WTC11 (cell line): Measurements from ENCODE around the gene ADAMTS5. TPM values are rescaled to one million over a fixed set of nuclear protein-coding genes. Genes with fewer than 3 reads are reported as not detected.
A peak's percentile ranks its signal among the peaks of the same experiment; 100 is the strongest.

Experiments
- ATAC-seq: fragments of 200-7000 bp; cut with Tn5 transposase; 2 replicates; pipeline ENCODE4 v1.10.0; 2021; ENCODE audit warnings: mild to moderate bottlenecking, moderate library complexity
- CTCF ChIA-PET: fragments of 300-600 bp; sonication (Branson Sonifier 250); formaldehyde crosslinking; loops from one replicate; lab custom pipeline; 2021; ENCODE audit warnings: antibody characterized with exemption; lab: Charles Lee
- POLR2A ChIA-PET: fragments of 350-600 bp; sonication (Branson Sonifier 250); formaldehyde crosslinking; loops from one replicate; lab custom pipeline; 2021; ENCODE audit warnings: antibody characterized with exemption; lab: Charles Lee
- DNase-seq: peaks from one replicate; pipeline ENCODE4 v3.0.0; 2021; ENCODE audit warnings: low spot score
- H3K27ac Mint-ChIP-seq: 2 replicates; pipeline ENCODE4 v1.8.0; 2021; ENCODE audit warnings: mixed read lengths
- H3K27me3 Mint-ChIP-seq: 2 replicates; pipeline ENCODE4 v1.8.0; 2021; ENCODE audit warnings: low read depth, mild to moderate bottlenecking, moderate library complexity, mixed read lengths
- H3K36me3 Mint-ChIP-seq: 2 replicates; pipeline ENCODE4 v1.8.0; 2021; ENCODE audit warnings: mixed read lengths
- H3K4me1 Mint-ChIP-seq: 2 replicates; pipeline ENCODE4 v1.8.0; 2022; ENCODE audit warnings: mixed read lengths
- H3K4me3 Mint-ChIP-seq: 2 replicates; pipeline ENCODE4 v1.8.0; 2021; ENCODE audit warnings: mild to moderate bottlenecking, moderate library complexity, mixed read lengths
- H3K9me3 Mint-ChIP-seq: 2 replicates; pipeline ENCODE4 v1.8.0; 2021; ENCODE audit warnings: mixed read lengths
- ATF2 ChIP-seq: sonication (generic); formaldehyde crosslinking; IDR thresholded peaks from 2 replicates; pipeline ENCODE4 v1.8.1; 2022; ENCODE audit warnings: low read depth, missing genetic modification reagents, borderline replicate concordance
- ATF3 ChIP-seq: sonication (generic); formaldehyde crosslinking; conservative IDR thresholded peaks from 2 replicates; pipeline ENCODE4 v1.8.1; 2022; ENCODE audit warnings: mild to moderate bottlenecking, missing genetic modification reagents
- CTCF ChIP-seq: fragments of 200-600 bp; IDR thresholded peaks from 2 replicates; pipeline ENCODE4 v1.8.0; 2022; ENCODE audit warnings: antibody characterized with exemption
- ETV6 ChIP-seq: sonication (generic); formaldehyde crosslinking; IDR thresholded peaks from 2 replicates; pipeline ENCODE4 v1.8.1; 2022; ENCODE audit warnings: mild to moderate bottlenecking, missing genetic modification reagents
- FOXJ3 ChIP-seq: sonication (generic); formaldehyde crosslinking; IDR thresholded peaks from 2 replicates; pipeline ENCODE4 v1.9.0; 2021; ENCODE audit warnings: missing genetic modification reagents, mild to moderate bottlenecking, borderline replicate concordance
- FOXP1 ChIP-seq: sonication (generic); formaldehyde crosslinking; IDR thresholded peaks from 2 replicates; pipeline ENCODE4 v1.8.0; 2022; ENCODE audit warnings: missing genetic modification reagents, mild to moderate bottlenecking, moderate library complexity, borderline replicate concordance
- GTF2I ChIP-seq: fragments of 250-450 bp; sonication (Bioruptor Pico); conservative IDR thresholded peaks from 2 replicates; pipeline ENCODE4 v1.4.0; 2021; ENCODE audit warnings: mild to moderate bottlenecking
- HMGA2 ChIP-seq: fragments of 250-450 bp; sonication (Bioruptor Pico); IDR thresholded peaks from 2 replicates; pipeline ENCODE4 v1.4.0; 2021; ENCODE audit warnings: mild to moderate bottlenecking, moderate library complexity
- USF2 ChIP-seq: sonication (generic); formaldehyde crosslinking; IDR thresholded peaks from 2 replicates; pipeline ENCODE4 v1.8.1; 2023; ENCODE audit warnings: mild to moderate bottlenecking, missing genetic modification reagents, moderate library complexity
- ZNF396 ChIP-seq: fragments of 250-450 bp; sonication (Bioruptor Pico); IDR thresholded peaks from 2 replicates; pipeline ENCODE4 v1.8.0; 2021; ENCODE audit warnings: mild to moderate bottlenecking, moderate library complexity, borderline replicate concordance
- ZNF671 ChIP-seq: fragments of 250-450 bp; sonication (Bioruptor Pico); IDR thresholded peaks from 2 replicates; pipeline ENCODE4 v1.8.0; 2021; ENCODE audit warnings: mild to moderate bottlenecking
- total RNA-seq: library from RNA; stranded (reverse); gene quantifications from 3 replicates; pipeline ENCODE4 v1.2.3, GENCODE V29; 2021
- TF ChIP-seq, protein P1 (sequence below): sonication (generic); formaldehyde crosslinking; IDR thresholded peaks from 2 replicates; pipeline ENCODE4 v1.8.0; 2022; ENCODE audit warnings: mild to moderate bottlenecking, missing genetic modification reagents
- TF ChIP-seq, protein P2 (sequence below): sonication (generic); formaldehyde crosslinking; IDR thresholded peaks from 2 replicates; pipeline ENCODE4 v1.8.0; 2022; ENCODE audit warnings: mild to moderate bottlenecking, missing genetic modification reagents
- TF ChIP-seq, protein P3 (sequence below): sonication (generic); formaldehyde crosslinking; IDR thresholded peaks from 2 replicates; pipeline ENCODE4 v1.8.1; 2023; ENCODE audit warnings: mild to moderate bottlenecking, missing genetic modification reagents, moderate library complexity
- TF ChIP-seq, protein P4 (sequence below): sonication (generic); formaldehyde crosslinking; IDR thresholded peaks from 2 replicates; pipeline ENCODE4 v1.8.0; 2023; ENCODE audit warnings: missing genetic modification reagents
- TF ChIP-seq, protein P5 (sequence below): sonication (generic); formaldehyde crosslinking; IDR thresholded peaks from 2 replicates; pipeline ENCODE4 v1.8.0; 2023; ENCODE audit warnings: missing genetic modification reagents, mild to moderate bottlenecking, borderline replicate concordance
- TF ChIP-seq, protein P6 (sequence below): fragments of 250-450 bp; sonication (Bioruptor Pico); IDR thresholded peaks from 2 replicates; pipeline ENCODE4 v1.8.0; 2021; ENCODE audit warnings: mild to moderate bottlenecking

The ADAMTS5 gene
- total RNA-seq, 1 experiment from 2014 or later: 1.6 TPM

DNA sequence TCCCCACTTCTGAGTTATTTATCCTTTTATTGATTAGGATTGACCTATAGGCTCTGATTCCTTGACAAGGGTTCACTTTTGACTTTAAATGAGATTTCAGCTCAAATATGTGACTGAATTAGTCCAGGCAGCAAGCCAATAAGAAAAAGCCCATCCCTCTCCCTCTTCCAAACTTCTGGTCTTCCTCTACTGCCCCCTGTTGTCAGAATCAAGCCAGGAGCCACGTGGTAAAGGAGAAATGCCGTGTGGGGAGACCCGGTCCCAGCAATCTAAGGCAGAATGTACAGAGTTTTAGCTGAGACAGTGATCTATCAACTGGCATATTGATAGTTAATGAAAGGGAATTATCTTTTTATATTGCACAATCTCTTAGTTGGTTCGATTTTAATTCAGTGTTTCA is 5.2 kb downstream of the ADAMTS5 start:
- H3K9me3 Mint-ChIP-seq: no peaks in the 10 kb centered on the region
- peak; percentile 7 for ATAC-seq
- TF ChIP-seq ATF3 (CRISPR knock-in tag) (no peak), CTCF (peak; percentile 57), GTF2I (CRISPR knock-in tag) (no peak), ETV6 (CRISPR knock-in tag) (no peak), USF2 (peak; percentile 73), ATF2 (no peak), ZNF671 (CRISPR knock-in tag) (no peak)
- TF ChIP-seq, protein P1, sequence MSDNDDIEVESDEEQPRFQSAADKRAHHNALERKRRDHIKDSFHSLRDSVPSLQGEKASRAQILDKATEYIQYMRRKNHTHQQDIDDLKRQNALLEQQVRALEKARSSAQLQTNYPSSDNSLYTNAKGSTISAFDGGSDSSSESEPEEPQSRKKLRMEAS (CRISPR knock-in tag): peak; percentile 74
- TF ChIP-seq, protein P2, sequence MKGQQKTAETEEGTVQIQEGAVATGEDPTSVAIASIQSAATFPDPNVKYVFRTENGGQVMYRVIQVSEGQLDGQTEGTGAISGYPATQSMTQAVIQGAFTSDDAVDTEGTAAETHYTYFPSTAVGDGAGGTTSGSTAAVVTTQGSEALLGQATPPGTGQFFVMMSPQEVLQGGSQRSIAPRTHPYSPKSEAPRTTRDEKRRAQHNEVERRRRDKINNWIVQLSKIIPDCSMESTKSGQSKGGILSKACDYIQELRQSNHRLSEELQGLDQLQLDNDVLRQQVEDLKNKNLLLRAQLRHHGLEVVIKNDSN (CRISPR knock-in tag): peak; percentile 77
- TF ChIP-seq, protein P3, sequence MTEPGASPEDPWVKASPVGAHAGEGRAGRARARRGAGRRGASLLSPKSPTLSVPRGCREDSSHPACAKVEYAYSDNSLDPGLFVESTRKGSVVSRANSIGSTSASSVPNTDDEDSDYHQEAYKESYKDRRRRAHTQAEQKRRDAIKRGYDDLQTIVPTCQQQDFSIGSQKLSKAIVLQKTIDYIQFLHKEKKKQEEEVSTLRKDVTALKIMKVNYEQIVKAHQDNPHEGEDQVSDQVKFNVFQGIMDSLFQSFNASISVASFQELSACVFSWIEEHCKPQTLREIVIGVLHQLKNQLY: no peak
- H3K4me1 Mint-ChIP-seq: peaks cover 29% of the 10 kb centered on the region
- no peaks in the 10 kb centered on the region for H3K36me3 Mint-ChIP-seq
- H3K4me3 Mint-ChIP-seq: no peak overlapping the region
- POLR2A ChIA-PET: interaction anchor here (0.7 kb wide), 1 partner anchor 13 kb away, joined by 3 read pairs; no protein-coding TSS in a partner anchor
- no peak overlapping the region for H3K27ac Mint-ChIP-seq
- peaks cover 24% of the 10 kb centered on the region for H3K27me3 Mint-ChIP-seq
- CTCF ChIA-PET: interaction anchor here (0.6 to 3.0 kb wide), 24 partner anchors 10 to 739 kb away, joined by 3 to 27 read pairs (median 4); no protein-coding TSS in a partner anchor
- DNase-seq: peak; percentile 62

DNA sequence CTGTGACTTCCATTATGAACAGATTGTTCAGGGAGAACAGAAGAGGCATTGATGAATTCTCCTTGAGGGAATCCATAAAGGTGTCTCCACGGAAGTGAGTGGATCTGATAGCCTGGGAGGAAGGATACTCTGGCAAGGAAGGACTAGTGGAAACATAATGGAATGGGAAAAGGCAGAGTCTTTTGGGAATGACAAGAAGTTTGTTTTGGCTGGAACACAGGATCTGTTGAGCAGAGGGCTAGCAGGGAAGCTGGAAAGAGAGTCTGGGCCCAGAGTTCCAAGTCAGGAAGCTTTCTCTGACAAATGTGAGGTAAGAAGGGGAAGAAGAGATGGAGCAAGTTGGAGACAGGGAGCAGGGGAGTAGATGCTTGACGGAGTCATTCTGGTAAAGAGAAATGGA is 8.1 kb downstream of the ADAMTS5 start:
- H3K9me3 Mint-ChIP-seq: no peaks in the 10 kb centered on the region
- TF ChIP-seq HMGA2 (no peak), CTCF (no peak), ZNF396 (CRISPR knock-in tag) (no peak), FOXP1 (no peak), FOXJ3 (CRISPR knock-in tag) (no peak), USF2 (no peak)
- TF ChIP-seq, protein P4, sequence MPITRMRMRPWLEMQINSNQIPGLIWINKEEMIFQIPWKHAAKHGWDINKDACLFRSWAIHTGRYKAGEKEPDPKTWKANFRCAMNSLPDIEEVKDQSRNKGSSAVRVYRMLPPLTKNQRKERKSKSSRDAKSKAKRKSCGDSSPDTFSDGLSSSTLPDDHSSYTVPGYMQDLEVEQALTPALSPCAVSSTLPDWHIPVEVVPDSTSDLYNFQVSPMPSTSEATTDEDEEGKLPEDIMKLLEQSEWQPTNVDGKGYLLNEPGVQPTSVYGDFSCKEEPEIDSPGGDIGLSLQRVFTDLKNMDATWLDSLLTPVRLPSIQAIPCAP: no peak
- TF ChIP-seq, protein P5, sequence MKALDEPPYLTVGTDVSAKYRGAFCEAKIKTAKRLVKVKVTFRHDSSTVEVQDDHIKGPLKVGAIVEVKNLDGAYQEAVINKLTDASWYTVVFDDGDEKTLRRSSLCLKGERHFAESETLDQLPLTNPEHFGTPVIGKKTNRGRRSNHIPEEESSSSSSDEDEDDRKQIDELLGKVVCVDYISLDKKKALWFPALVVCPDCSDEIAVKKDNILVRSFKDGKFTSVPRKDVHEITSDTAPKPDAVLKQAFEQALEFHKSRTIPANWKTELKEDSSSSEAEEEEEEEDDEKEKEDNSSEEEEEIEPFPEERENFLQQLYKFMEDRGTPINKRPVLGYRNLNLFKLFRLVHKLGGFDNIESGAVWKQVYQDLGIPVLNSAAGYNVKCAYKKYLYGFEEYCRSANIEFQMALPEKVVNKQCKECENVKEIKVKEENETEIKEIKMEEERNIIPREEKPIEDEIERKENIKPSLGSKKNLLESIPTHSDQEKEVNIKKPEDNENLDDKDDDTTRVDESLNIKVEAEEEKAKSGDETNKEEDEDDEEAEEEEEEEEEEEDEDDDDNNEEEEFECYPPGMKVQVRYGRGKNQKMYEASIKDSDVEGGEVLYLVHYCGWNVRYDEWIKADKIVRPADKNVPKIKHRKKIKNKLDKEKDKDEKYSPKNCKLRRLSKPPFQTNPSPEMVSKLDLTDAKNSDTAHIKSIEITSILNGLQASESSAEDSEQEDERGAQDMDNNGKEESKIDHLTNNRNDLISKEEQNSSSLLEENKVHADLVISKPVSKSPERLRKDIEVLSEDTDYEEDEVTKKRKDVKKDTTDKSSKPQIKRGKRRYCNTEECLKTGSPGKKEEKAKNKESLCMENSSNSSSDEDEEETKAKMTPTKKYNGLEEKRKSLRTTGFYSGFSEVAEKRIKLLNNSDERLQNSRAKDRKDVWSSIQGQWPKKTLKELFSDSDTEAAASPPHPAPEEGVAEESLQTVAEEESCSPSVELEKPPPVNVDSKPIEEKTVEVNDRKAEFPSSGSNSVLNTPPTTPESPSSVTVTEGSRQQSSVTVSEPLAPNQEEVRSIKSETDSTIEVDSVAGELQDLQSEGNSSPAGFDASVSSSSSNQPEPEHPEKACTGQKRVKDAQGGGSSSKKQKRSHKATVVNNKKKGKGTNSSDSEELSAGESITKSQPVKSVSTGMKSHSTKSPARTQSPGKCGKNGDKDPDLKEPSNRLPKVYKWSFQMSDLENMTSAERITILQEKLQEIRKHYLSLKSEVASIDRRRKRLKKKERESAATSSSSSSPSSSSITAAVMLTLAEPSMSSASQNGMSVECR (CRISPR knock-in tag): no peak
- TF ChIP-seq, protein P6, sequence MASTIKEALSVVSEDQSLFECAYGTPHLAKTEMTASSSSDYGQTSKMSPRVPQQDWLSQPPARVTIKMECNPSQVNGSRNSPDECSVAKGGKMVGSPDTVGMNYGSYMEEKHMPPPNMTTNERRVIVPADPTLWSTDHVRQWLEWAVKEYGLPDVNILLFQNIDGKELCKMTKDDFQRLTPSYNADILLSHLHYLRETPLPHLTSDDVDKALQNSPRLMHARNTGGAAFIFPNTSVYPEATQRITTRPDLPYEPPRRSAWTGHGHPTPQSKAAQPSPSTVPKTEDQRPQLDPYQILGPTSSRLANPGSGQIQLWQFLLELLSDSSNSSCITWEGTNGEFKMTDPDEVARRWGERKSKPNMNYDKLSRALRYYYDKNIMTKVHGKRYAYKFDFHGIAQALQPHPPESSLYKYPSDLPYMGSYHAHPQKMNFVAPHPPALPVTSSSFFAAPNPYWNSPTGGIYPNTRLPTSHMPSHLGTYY (CRISPR knock-in tag): no peak

More for the DNA sequence above, 8.1 kb downstream of the ADAMTS5 start:
- Mint-ChIP-seq H3K27ac (no peak overlapping the region), H3K36me3 (no peaks in the 10 kb centered on the region), H3K4me1 (peaks cover 37% of the 10 kb centered on the region), H3K4me3 (no peak overlapping the region), H3K27me3 (no peaks in the 10 kb centered on the region; the same call in 1 of the 2 replicates)
- DNase-seq: no peak
- CTCF ChIA-PET: interaction anchor here (0.6 kb wide), 1 partner anchor 76 kb away, joined by 5 read pairs; no protein-coding TSS in a partner anchor
- POLR2A ChIA-PET: no interaction called here
- ATAC-seq: no peak
